Osteoblast (primary cell): Measurements from ENCODE around the gene MAGED4. TPM values are rescaled to one million over a fixed set of nuclear protein-coding genes. Genes with fewer than 3 reads are reported as not detected.

Experiments used
- DNase-seq: peaks from one replicate; pipeline ENCODE4 v3.0.0; 2011; ENCODE audit warnings: low spot score, mixed read lengths; ENCODE audit not compliant: insufficient read length; ENCODE audit errors: missing footprints
- H2AFZ ChIP-seq: 2 replicates; pipeline ENCODE4 v1.6.0; 2011; ENCODE audit warnings: mild to moderate bottlenecking, low read length
- H3K27ac ChIP-seq: 2 replicates; pipeline ENCODE4 v1.5.1; 2011; ENCODE audit warnings: mild to moderate bottlenecking, low read depth, low read length, moderate library complexity
- H3K27me3 ChIP-seq: 2 replicates; pipeline ENCODE4 v1.6.0; 2012; ENCODE audit warnings: mild to moderate bottlenecking, control low read depth, inconsistent platforms, low read length, moderate library complexity; ENCODE audit not compliant: insufficient read depth
- H3K36me3 ChIP-seq: 2 replicates; pipeline ENCODE4 v1.5.1; 2011; ENCODE audit warnings: mild to moderate bottlenecking, low read length, control low read depth, moderate library complexity; ENCODE audit not compliant: insufficient read depth
- H3K4me1 ChIP-seq: 2 replicates; pipeline ENCODE4 v1.5.1; 2011; ENCODE audit warnings: mild to moderate bottlenecking, low read length, control low read depth, moderate library complexity; ENCODE audit not compliant: insufficient read depth
- H3K4me2 ChIP-seq: 2 replicates; pipeline ENCODE4 v1.6.0; 2011; ENCODE audit warnings: mild to moderate bottlenecking, low read length; ENCODE audit not compliant: insufficient read depth
- H3K4me3 ChIP-seq: fragments of 200-600 bp; sonication (generic); 3 replicates; pipeline ENCODE4 v1.5.1; 2012; ENCODE audit warnings: mild to moderate bottlenecking, low read length, inconsistent platforms; ENCODE audit not compliant: insufficient read depth
- H3K79me2 ChIP-seq: 2 replicates; pipeline ENCODE4 v1.6.0; 2012; ENCODE audit warnings: mild to moderate bottlenecking, low read length, control low read depth, inconsistent platforms; ENCODE audit not compliant: insufficient read depth
- H3K9me3 ChIP-seq: 2 replicates; pipeline ENCODE4 v1.5.1; 2011; ENCODE audit warnings: low read depth, low read length, control low read depth
- H4K20me1 ChIP-seq: 2 replicates; pipeline ENCODE4 v1.6.0; 2012; ENCODE audit warnings: mild to moderate bottlenecking, low read length, control low read depth; ENCODE audit not compliant: insufficient read depth
- small RNA-seq: library from RNA; depleted of rRNA; stranded (forward); fragments of <200 nt; gene quantifications from one replicate; pipeline ENCODE3, GENCODE V24; 2012
- total RNA-seq: library from RNA; depleted of rRNA; stranded (reverse); fragments of >200 nt; gene quantifications from 2 replicates; pipeline ENCODE4 v1.2.3, GENCODE V29; 2012
- TF ChIP-seq, protein P1 (sequence below): IDR thresholded peaks from 2 replicates; pipeline ENCODE4 v1.5.1; 2011; ENCODE audit warnings: mild to moderate bottlenecking, low read depth, low read length, moderate library complexity; ENCODE audit errors: extremely low read depth

MAGED4 gene
- total RNA-seq, 1 donor = 58.6 TPM

DNA sequence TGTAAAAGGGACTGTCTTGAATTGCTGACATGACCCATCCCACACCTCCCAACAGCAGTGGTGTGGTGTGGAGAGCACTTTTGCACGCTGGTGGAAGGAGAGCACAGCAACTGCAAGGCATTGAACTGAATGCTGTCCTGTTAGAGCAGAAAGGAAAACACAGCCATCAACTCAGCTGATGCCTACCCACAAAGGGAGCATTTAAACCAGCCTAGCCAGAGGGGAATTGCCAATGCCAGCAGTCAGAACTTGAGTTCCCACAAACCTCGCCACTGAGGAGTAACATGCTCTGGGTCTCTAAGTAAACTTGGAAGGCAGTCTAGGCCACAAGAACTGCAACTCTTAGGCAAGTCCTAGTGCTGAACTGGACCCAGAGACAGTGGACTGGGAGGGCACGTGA, 31.9 kb downstream of the MAGED4 start:
- no peak overlapping the region for H3K4me2 ChIP-seq
- DNase-seq = no peak
- H3K79me2 ChIP-seq = no peaks in the 10 kb centered on the region
- H3K4me1 ChIP-seq = no peaks in the 10 kb centered on the region
- H3K9me3 ChIP-seq = no peaks in the 10 kb centered on the region
- H3K27me3 ChIP-seq = no peaks in the 10 kb centered on the region
- no peak overlapping the region for H3K27ac ChIP-seq
- H4K20me1 ChIP-seq = no peaks in the 10 kb centered on the region
- no peak overlapping the region for H3K4me3 ChIP-seq
- TF ChIP-seq, protein P1, sequence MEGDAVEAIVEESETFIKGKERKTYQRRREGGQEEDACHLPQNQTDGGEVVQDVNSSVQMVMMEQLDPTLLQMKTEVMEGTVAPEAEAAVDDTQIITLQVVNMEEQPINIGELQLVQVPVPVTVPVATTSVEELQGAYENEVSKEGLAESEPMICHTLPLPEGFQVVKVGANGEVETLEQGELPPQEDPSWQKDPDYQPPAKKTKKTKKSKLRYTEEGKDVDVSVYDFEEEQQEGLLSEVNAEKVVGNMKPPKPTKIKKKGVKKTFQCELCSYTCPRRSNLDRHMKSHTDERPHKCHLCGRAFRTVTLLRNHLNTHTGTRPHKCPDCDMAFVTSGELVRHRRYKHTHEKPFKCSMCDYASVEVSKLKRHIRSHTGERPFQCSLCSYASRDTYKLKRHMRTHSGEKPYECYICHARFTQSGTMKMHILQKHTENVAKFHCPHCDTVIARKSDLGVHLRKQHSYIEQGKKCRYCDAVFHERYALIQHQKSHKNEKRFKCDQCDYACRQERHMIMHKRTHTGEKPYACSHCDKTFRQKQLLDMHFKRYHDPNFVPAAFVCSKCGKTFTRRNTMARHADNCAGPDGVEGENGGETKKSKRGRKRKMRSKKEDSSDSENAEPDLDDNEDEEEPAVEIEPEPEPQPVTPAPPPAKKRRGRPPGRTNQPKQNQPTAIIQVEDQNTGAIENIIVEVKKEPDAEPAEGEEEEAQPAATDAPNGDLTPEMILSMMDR = no peak
- H2AFZ ChIP-seq = no peak overlapping the region
- H3K36me3 ChIP-seq = no peaks in the 10 kb centered on the region

DNA sequence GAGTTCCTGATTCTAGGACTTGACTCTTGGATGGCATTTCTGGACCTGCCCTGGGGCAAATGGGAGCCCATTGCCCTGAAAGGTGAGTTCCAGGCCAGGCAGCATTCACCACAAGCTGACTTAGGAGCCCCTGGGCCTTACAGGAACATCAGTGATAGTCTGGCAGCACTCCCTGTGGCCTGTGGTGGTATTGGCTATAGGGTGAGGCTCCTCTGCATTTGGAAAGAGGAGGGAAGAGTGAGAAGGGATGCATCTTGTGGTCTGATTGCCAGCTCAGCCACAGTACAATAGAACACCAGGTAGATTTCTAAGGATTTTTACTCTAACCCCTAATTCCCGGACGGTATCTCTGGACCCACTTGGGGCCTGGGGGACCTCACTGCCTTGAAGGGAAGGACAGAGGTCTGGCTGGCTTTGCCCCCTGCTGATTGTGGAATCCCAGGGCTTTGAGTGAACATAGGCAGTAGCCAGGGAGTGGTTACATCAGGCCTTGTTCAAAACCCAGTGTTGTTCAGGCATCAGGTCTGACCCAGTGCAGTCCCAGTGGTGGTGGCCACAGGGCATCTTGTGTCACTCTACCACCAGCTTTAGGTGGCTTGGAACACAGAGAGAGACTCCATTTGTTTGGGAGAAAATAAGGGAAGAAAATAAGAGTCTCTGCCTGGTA, 32.9 kb downstream of the MAGED4 start:
- H2AFZ ChIP-seq = no peak overlapping the region
- no peaks in the 10 kb centered on the region for H3K36me3 ChIP-seq
- no peak overlapping the region for H3K4me2 ChIP-seq
- H3K4me1 ChIP-seq = no peaks in the 10 kb centered on the region
- no peaks in the 10 kb centered on the region for H3K79me2 ChIP-seq
- H3K9me3 ChIP-seq = no peaks in the 10 kb centered on the region
- no peak for DNase-seq
- no peaks in the 10 kb centered on the region for H4K20me1 ChIP-seq
- H3K4me3 ChIP-seq = no peak overlapping the region
- TF ChIP-seq, protein P1 = no peak
- H3K27me3 ChIP-seq = no peaks in the 10 kb centered on the region
- H3K27ac ChIP-seq = no peak overlapping the region

DNA sequence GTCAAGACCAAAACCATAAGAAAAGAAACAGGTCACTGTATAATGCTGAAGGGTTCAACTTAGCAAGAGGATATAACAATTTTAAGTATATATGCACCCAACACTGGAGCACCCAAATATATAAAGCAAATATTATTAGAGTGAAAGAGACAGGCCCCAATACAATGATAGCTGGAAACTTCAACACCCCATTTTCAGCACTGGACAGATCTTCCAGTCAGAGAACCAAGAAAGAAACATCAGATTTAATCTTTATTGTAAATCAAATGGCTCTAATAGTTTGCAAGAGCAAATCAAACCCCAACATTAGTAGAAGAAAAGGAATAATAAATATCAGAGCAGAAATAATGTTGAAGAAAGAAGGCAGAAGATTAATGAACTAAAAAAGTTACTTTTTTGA, 36.2 kb downstream of the MAGED4 start:
- H3K9me3 ChIP-seq = no peaks in the 10 kb centered on the region
- no peak for DNase-seq
- H3K79me2 ChIP-seq = no peaks in the 10 kb centered on the region
- no peak overlapping the region for H3K4me2 ChIP-seq
- no peak overlapping the region for H3K27ac ChIP-seq
- H3K4me3 ChIP-seq = no peak overlapping the region
- H4K20me1 ChIP-seq = no peaks in the 10 kb centered on the region
- no peaks in the 10 kb centered on the region for H3K36me3 ChIP-seq
- H3K4me1 ChIP-seq = no peaks in the 10 kb centered on the region
- H3K27me3 ChIP-seq = no peaks in the 10 kb centered on the region
- H2AFZ ChIP-seq = no peak overlapping the region
- TF ChIP-seq, protein P1 = no peak

Small RNA genes lying within 50 kb of the gene (small RNA-seq; reads per million reads assigned to genes)
- gene SNORA11D = not detected

Other genes with a start within 250 kb of the MAGED4 start
- gene MAGED4B, start 115.7 kb upstream of the MAGED4 start, total RNA-seq = 24.6 and 29.8 TPM in 2 replicates
- not detected in 2 replicates for gene XAGE2, start 184.1 kb downstream of the MAGED4 start, total RNA-seq